Mononuclear cell (primary cell): ENCODE results near the gene NPPB. TPM values are rescaled to one million over a fixed set of nuclear protein-coding genes. Genes with fewer than 3 reads are reported as not detected.

Experiments
- H3K27me3 ChIP-seq: 2 replicates; pipeline ENCODE4 v1.6.0; 2011; ENCODE audit warnings: low read length, control low read depth; ENCODE audit not compliant: insufficient read depth
- H3K4me1 ChIP-seq: 2 replicates; pipeline ENCODE4 v1.5.1; 2011; ENCODE audit warnings: mild to moderate bottlenecking, low read length, control low read depth; ENCODE audit not compliant: insufficient read depth
- H3K4me3 ChIP-seq: 2 replicates; pipeline ENCODE4 v1.5.1; 2011; ENCODE audit warnings: mild to moderate bottlenecking, low read length, moderate library complexity
- H3K9me3 ChIP-seq: 2 replicates; pipeline ENCODE4 v1.5.1; 2011; ENCODE audit warnings: low read depth, mild to moderate bottlenecking, control low read depth, low read length
- total RNA-seq: library from RNA; depleted of rRNA; stranded (reverse); fragments of >200 nt; gene quantifications from one replicate; pipeline ENCODE4 v1.2.3, GENCODE V29; 2012

NPPB gene
- total RNA-seq, 1 donor, result not detected

DNA sequence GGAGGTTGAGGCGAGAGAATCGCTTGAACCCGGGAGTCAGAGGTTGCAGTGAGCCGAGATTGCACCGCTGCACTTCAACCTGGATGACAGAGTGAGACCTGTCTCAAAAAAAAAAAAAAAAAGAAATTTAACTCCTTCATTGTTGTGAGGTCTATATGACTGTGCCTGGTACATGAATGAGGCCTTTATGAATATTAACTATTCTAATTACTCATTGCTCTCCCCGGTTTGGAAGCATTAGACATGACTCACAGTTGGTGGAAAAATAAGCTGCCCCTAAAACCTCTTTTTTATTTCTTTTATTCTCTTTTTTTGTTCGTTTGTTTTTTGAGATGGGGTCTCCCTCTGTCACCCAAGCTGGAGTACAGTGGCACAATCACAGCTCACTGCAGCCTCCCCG, 3.3 kb downstream of the NPPB start:
- peaks cover 34% of the 10 kb centered on the region for H3K27me3 ChIP-seq
- peaks cover 11% of the 10 kb centered on the region for H3K4me1 ChIP-seq
- H3K4me3 ChIP-seq, result no peak overlapping the region
- H3K9me3 ChIP-seq, result no peaks in the 10 kb centered on the region

DNA sequence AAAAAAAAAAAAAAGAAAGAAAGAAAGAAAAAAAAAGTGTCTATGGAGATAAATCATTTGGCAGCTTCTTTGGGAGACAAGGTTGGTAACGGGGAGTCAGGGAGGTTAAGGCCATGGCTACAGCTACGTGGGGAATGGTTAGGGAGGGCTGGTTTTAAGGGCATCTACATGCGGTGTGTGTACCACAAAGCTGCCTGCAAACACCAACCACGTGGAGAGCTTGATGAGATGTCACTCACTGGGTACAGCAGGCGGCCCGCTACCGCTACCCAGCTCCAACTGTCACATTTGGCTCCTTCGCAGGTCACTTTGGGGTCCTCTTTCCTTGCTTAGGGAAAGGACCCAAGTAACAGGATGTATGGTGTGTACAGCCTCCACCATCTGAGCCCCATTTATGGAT, 4.2 kb downstream of the NPPB start:
- Histone ChIP-seq H3K9me3 (no peaks in the 10 kb centered on the region), H3K27me3 (peaks cover 25% of the 10 kb centered on the region), H3K4me1 (peaks cover 11% of the 10 kb centered on the region), H3K4me3 (no peak overlapping the region)

DNA sequence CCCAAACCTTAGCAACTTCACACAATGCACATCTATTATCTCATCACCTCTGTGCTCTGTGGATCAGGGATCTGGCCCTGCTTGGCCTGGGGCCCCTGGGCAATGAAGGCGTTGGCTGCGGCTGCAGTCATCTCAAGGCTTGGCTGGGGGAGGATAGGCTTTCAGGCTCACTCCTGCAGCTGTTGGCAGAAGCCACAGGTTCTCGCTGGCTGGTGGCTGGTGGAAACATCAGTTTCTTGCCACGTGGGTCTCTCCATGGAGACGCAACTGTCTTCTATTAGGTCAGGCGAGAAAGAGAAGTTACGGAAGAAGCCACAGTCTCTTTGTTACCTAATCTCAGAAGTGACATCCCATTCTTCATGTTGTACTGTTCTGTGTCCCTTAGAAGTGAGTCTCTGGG, 7.6 kb downstream of the NPPB start:
- Histone ChIP-seq H3K4me1 (peaks cover 11% of the 10 kb centered on the region), H3K4me3 (no peak overlapping the region), H3K9me3 (no peaks in the 10 kb centered on the region), H3K27me3 (no peaks in the 10 kb centered on the region)

DNA sequence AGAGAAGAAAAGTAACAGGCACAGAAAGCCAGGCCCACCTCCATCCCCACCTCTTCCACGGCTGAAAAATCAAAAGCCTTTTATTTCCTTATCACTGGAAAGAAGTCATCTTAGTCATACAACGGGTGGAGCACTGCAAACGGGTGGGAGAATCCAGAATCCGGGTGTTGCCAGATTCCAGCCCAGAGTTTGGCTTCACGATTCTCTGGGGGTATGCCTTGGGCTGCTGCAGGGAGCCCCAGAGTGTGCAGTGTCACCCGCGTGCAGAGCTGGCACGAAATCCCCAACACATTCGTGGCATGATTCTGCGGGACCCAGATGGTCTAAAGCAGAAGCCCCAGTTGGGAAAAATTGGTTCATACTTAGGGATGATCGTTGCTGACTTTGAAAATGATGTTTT, 8.6 kb downstream of the NPPB start:
- H3K4me1 ChIP-seq, result peaks cover 11% of the 10 kb centered on the region

DNA sequence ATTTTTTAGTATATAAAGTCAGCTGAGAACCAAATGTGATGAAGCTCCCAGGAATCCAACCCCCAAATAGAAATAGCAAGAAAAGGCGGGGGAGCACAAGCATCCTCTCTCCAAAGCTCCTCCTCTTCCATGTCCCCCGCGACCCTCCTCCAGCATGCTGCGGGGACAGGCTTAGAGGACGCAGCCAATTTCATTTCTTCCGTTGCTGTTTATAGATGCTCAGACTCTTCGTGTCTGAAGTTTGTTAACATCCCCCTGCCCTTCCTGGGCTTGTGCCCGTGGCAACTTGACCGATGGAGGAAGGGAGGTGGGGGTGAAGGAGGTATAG, 10.4 kb downstream of the NPPB start:
- Histone ChIP-seq H3K4me1 (peaks cover 20% of the 10 kb centered on the region), H3K9me3 (no peaks in the 10 kb centered on the region), H3K4me3 (no peak overlapping the region), H3K27me3 (no peaks in the 10 kb centered on the region)

More for the DNA sequence above, 8.6 kb downstream of the NPPB start:
- H3K9me3 ChIP-seq, result no peaks in the 10 kb centered on the region
- H3K4me3 ChIP-seq, result no peak overlapping the region
- H3K27me3 ChIP-seq, result no peaks in the 10 kb centered on the region

DNA sequence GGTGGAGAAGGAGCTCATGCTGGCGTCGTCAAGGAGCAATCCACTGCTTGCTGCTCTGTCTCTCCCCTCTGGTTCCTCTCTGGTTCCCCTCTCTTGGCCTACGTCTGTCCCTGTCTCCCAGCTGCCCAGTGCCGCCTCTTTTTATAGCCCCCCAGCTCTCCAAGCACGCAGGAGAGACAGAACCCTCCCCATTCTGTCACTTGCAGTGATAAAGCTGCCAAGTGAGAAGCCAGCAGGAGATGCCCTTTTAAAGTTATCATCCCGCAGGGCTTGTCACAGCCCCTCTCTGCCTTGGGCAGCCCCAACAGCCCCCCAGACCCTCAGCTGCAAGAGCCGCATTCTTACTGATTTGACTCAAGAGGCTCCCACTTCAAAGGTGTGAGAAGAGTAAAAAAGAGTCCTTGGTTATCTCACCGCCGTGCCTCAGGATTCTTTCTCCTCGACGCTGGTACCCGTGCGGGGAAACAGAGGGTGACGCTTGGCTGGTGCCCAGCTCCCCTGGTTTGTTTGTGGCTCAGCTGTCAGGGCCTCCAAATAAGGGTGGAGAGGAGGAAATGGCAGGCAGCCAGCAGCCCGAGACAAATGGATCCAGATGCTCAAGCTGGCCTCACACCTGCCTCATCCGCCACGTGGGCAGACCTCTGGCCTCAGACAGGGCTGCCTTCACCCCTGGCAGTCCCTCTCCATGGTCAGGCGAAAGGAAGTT, 10.9 kb downstream of the NPPB start, which contains the start of gene NPPA:
TSS of gene NPPA (minus strand) at position 117 of the 706 bp plus-strand sequence. CDS start at position 18, 99 bp downstream.
- Histone ChIP-seq H3K9me3 (no peaks in the 10 kb centered on the region), H3K4me1 (peaks cover 25% of the 10 kb centered on the region), H3K4me3 (no peak within 1 kb of the TSS), H3K27me3 (no peaks in the 10 kb centered on the region)

DNA sequence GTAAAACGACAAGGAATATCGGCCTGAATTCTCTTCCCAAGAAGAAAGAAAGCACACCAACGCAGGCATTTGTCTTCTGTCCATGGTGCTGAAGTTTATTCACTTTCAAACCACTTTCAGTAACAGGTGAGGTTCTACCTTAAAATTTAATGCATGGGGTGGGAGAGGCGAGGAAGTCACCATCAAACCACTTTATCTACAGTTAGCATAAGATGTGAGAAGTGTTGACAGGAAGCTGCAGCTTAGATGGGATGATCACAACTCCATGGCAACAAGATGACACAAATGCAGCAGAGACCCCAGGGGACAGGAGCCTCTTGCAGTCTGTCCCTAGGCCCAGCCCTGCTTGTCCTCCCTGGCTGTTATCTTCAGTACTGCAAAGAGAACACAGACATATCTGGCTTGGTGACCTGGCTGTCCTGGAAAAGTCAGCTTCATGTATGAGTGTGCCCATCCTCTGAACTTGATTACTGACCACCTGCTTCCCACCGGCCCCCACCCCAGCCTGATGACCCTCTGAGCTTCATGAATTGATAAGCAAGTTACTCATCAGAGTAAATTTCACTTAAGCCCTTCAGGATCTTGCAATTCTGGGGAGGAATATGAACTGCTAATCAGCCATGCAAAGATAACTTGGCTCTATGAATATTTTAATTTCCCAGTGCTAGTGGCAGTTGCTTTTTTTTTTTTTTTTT, 13.0 kb downstream of the NPPB start:
- Histone ChIP-seq H3K27me3 (no peaks in the 10 kb centered on the region), H3K4me1 (peaks cover 34% of the 10 kb centered on the region), H3K9me3 (no peaks in the 10 kb centered on the region), H3K4me3 (no peak overlapping the region)

DNA sequence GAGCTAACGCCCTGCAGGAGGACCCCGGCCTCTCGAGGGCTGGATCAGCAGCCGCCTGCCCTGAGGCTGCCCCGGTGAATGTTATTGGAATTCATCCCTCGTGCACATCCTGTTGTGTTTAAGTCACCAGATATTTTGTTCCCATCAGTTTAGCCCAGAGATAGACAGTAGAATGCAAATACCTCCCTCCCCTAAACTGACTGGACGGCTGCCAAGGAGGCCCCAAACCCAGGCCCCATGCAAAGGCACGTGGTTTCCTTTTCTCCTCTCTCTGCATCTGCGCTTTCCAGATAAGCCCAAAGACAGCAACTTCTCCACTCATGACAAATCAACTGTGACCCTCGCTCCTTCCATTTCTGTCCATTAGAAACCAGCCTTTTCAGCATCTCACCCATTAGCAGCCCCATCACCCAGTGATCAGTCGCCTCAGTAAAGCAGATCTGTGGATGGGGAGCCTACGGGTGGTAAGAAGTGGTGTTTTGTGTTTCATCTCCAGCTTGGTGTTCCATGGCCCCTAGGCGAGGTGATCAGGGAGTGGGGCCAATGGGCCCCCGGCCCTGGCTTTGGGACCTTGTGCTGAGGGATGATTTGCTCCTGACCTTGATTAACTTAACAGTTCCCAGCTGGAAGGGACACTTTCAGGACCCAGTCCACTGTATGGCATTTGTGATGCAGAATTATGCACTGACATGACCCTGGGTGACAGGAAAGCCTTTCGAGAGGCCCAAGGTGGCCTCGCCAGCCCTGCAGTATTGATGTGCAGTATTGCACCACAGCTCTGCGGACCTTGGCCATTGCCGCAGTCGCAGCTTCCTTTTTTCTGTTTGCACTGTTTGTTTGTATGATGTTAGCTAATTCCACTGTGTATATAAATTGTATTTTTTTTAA, 16.3 kb downstream of the NPPB start:
- Histone ChIP-seq H3K27me3 (no peaks in the 10 kb centered on the region), H3K4me3 (no peak overlapping the region), H3K9me3 (no peaks in the 10 kb centered on the region), H3K4me1 (peaks cover 34% of the 10 kb centered on the region)

DNA sequence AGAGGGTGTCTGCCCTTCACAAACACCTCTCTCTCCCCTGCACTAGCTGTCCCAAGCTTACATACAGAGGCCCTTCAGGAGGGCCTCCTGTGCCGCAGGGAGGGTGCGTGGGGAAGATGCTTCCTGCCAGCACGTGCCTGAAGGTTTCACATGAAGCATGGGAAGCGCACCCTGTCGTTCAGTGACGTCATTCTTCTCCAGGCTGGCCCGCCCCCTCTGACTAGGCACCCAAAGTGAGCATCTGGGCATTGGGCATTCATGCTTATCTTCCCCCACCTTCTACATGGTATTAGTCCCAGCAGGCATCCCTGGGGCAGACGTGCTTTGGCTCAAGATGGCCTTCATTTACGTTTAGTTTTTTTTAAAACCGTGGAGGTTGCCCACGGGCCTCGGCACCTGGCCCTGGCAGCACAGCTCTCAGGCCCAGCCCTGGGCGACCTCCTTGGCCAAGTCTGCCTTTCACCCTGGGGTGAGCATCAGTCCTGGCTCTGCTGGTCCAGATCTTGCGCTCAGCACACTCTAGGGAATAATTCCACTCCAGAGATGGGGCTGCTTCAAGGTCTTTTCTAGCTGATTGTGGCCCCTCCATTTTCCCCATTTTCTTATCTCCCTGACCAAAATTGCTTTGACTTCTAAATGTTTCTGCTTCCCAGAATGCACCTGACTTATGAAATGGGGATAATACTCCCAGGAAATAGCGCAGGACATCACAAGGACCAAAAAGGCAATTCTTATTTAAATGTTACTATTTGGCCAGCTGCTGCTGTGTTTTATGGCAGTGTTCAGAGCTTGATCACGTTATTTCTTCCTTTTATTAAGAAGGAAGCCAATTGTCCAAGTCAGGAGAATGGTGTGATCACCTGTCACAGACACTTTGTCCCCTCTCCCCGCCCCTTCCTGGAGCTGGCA, 17.2 kb downstream of the NPPB start:
- H3K9me3 ChIP-seq, result no peaks in the 10 kb centered on the region
- no peaks in the 10 kb centered on the region for H3K27me3 ChIP-seq
- H3K4me3 ChIP-seq, result no peak overlapping the region
- peaks cover 34% of the 10 kb centered on the region for H3K4me1 ChIP-seq

DNA sequence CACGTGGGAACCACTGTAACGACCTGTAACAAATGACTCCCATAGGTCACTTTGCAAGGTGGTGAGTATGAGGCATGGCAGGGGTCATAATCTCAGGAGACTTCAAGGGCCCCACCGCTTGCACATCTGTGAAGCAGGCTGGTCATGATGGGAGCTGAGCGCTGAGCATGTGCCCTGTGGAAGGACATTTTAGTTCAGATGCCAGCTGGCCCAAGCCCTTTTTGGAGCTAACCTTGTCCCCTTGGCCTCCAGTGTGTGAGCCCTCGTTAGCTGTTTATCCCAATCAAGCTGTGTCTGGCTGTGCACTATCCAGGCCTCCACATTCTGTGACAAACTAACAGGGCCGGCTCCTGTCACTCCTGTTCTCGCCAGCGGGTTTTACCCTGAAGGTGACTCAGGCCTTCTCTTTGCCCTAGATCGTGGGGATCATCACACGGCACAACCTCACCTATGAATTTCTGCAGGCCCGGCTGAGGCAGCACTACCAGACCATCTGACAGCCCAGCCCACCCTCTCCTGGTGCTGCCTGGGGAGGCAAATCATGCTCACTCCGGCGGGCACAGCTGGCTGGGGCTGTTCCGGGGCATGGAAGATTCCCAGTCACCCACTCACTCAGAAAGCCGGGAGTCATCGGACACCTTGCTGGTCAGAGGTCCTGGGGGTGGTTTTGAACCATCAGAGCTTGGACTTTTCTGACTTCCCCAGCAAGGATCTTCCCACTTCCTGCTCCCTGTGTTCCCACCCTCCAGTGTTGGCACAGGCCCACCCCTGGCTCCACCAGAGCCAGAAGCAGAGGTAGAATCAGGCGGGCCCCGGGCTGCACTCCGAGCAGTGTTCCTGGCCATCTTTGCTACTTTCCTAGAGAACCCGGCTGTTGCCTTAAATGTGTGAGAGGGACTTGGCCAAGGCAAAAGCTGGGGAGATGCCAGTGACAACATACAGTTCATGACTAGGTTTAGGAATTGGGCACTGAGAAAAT, 18.7 kb downstream of the NPPB start:
- peaks cover 34% of the 10 kb centered on the region for H3K4me1 ChIP-seq
- no peaks in the 10 kb centered on the region for H3K27me3 ChIP-seq
- H3K9me3 ChIP-seq, result no peaks in the 10 kb centered on the region
- no peak overlapping the region for H3K4me3 ChIP-seq

DNA sequence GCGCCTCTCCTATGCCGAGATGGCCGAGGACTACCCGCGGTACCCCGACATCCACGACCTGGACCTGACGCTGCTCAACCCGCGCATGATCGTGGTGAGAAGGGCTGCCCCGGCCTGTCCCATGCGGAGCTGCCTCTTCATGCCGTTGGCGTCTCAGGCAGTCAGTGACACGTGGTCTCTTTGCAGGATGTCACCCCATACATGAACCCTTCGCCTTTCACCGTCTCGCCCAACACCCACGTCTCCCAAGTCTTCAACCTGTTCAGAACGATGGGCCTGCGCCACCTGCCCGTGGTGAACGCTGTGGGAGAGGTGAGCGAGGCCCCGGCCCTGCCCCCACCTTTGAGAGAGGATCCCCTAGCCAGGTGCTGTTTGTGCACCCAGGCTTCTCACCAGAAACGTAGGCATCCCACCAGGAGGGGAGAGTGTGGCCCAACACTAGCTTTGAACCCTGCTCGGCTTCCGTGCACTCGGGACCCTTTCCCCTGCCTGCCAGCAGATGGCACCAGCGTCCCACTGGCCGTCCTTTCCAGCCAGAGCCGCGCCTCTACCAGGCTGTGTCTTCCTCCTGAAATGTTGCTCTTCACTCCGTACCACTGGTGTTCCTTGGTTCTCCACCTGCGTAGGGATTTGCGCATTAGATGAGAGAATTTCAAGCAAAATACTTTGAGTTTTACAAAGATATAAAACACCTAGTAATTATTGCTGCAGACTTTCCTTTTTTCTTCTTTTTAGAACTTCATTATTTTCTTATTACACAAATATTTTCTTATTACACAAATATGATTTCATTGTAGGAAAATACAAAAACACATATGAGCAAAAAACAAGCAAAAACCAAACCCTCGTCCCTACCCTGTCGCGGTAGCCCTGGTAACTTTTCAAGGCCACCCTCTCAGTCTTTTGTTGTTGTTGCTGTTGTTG, 20.1 kb downstream of the NPPB start:
- Histone ChIP-seq H3K4me3 (no peak overlapping the region), H3K9me3 (no peaks in the 10 kb centered on the region), H3K27me3 (no peaks in the 10 kb centered on the region), H3K4me1 (peaks cover 27% of the 10 kb centered on the region)

DNA sequence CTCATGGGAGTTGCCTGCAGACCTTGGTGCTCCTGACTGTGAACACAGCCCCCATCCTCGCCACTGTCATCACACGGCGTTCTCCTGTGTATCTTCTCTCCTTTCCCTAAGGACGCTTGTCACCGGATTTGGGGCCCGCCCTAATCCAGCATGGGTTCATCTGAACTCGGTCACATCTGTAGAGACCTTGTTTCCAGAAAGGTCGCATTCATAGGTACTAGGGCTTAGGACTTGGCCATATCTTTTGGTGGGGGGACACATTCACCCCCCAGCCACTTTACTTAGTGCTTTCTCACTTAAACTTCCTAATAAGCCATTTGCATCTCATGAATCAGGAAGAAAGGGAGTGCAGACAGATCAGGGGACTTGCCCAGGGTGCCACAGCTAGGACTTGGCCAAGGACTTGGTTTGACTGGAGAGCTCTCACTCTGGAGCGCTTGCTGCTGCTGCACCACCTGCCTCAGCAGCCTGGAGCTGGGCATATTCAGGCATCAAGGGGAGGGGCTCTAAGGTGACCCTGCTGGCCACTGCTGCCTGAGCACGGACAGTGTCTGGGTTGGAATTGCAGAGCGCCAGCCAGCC, 20.9 kb downstream of the NPPB start:
- Histone ChIP-seq H3K9me3 (no peaks in the 10 kb centered on the region), H3K4me1 (peaks cover 20% of the 10 kb centered on the region), H3K4me3 (no peak overlapping the region), H3K27me3 (no peaks in the 10 kb centered on the region)
